T follicular helper cell (primary cell): ENCODE results near the gene BEST1.

Experiments
- DNase-seq: peaks from one replicate; pipeline ENCODE4 v3.0.0-alpha.2; 2020; ENCODE audit warnings: low read depth
- total RNA-seq, 2 experiments: gene quantifications; one replicate each; lab custom pipeline; 2026; lab: John Stamatoyannopoulos, UW

Gene BEST1
- total RNA-seq = 0.12 to 0.13 reads per million in 2 experiments

GRCh38 chr11:61950035-61950547, at the start of gene BEST1:
TSS of gene BEST1 (plus strand) at chr11:61950351. CDS start at chr11:61951807, 1,456 bp downstream.
- DNase-seq = no peak

DNA sequence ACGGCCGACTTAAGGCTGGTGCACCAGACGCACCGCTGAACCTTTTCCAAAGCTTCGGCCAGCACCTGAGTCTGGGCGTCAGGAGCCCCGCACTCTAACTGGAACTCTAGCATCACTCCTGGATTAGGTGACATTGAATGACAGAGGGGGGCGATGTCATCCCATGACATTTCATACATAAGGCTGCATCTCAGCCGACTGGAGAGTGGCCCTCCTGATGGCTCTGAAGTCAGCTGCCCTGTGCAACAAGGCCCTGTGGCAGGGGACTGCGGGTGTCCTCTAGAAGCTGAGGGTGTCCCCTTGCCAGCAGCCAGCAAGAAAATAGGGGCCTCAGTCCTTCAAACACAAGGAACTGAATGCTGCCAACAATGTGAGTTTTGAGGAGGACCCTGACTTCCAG, 48.8 kb upstream of the BEST1 start:
- no peak for DNase-seq

GRCh38 chr11:61902313-61902712, 47.8 kb upstream of the BEST1 start:
- DNase-seq = no peak

DNA sequence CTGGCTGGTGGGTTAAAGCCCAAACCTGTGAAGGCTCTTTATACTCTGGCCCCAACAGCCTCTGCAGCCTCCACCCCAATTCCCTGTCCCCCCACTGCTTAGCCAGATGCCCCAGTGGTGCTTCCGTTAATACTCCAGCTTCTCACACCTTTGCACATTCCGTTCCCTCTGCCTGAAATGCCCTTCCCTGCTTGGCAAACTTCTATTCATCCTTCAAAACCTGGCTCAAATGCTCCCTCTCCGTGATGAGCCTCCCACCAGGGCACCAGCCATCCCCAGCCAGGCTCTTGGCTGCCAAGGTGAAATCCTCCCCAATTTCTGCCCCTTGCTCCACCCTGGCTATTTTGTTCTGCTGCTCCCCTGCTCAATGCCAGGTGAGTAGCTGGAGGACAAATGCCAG, 46.3 kb upstream of the BEST1 start:
- DNase-seq = no peak

DNA sequence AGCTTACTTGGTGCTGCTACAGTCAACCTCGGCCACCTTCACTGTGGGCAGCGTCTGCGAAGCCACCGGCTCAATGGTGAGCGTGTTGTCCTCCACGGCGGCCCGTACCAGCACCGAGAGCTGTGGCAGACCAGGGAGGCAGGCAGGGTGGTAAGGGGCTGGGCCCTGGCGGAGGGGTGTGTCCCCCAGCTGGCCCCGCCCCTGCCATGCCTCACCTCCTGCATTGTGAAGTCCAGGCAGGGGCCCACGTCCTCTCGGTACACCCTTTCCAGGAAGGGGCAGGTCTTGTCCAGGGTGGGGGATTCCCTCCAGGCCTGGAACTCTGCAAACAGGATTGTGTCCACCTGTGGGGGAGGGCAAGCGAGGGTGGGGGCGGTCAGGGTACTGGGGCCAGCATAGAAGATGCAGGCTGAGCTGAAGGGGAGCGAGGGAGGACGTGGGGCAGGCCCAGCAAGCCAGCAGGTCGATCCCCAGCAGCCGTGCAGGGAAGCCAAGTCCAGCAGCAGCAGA, 45.6 kb upstream of the BEST1 start:
- DNase-seq = no peak

DNA sequence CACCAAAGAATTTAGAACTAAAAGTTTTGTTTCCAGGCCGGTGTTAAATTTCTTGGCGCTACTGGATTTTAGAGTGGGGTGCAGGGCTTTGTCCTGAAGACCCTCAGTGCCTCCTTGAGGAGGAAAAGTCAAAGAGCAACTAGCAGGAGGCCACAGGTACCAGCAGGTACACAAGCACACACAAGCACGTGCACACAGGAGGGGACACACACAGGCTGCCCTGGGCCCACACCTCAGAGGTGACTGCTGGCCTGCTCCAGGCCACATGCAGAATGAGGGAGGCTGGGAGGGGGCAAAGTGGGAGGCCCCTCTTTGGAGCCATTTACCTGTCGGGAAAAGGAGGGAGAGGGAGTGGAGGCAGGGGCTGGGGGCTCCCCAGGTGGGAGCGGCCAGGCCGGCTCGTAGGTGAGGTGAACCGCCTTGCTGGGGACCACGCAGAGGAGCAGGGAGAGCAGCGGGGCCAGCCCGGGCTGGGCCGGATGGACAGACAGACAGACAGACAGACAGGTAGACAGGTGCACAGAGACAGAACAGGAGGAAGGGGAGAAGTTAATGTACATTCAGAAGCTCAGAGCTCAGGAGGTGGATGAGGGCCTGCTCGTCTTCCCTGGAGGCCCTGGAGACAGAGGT, 45.0 kb upstream of the BEST1 start:
- DNase-seq = no peak

GRCh38 chr11:61905801-61906521, 44.2 kb upstream of the BEST1 start:
- no peak for DNase-seq

GRCh38 chr11:61906522-61906909, 43.6 kb upstream of the BEST1 start:
- no peak for DNase-seq

DNA sequence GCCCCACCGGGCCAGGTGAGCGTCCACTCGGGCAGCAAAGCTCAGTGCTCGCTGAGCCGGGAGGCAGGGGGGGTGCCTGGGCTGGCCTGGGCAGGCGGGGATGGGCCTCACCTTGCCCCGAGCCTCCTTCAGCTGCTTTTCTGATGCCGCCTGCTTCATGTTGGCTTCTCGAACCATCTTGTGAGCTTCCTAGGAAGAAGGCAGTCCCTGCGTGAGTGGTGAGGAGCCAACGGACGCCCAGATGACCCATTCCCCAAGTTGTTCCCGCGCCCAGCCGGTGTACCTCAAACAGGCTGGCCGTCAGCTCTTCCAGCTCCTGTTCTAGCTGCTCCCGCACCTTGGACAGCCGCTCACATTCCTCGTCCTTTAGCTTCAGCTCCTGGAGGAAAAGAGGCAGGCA, 42.9 kb upstream of the BEST1 start:
- no peak for DNase-seq

- DNase-seq = no peak
Measured at GRCh38 chr11:61907871-61908729, 42.1 kb upstream of the BEST1 start.

DNA sequence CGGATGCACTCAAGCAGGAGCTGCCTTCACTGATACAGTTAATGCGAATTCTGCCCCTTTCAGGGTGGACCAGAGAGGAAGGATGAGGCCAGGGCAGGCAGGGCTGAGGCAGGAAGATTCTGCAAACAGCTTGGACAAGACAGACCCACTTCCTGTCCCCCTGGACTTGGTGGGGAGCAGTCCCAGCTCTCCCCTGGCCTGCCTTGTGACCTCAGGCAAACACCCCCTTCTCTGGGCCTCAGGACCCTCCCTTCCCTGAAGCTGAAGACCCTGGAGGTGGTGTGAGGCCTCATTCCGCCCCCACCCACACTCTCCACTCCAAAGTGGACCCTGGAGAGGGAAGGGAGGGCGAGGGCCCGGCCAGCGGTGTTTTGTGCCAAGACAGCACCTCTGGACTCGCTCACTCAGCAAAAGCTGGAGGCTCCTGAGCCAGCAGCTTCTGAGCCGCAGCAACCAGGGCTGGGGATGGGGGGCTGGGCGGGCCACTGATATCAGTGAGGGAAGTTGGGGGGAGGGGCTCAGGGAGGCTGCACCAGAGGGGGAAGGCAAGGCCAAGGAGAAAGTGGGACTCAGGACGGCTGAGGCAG, 41.3 kb upstream of the BEST1 start:
- no peak for DNase-seq

DNA sequence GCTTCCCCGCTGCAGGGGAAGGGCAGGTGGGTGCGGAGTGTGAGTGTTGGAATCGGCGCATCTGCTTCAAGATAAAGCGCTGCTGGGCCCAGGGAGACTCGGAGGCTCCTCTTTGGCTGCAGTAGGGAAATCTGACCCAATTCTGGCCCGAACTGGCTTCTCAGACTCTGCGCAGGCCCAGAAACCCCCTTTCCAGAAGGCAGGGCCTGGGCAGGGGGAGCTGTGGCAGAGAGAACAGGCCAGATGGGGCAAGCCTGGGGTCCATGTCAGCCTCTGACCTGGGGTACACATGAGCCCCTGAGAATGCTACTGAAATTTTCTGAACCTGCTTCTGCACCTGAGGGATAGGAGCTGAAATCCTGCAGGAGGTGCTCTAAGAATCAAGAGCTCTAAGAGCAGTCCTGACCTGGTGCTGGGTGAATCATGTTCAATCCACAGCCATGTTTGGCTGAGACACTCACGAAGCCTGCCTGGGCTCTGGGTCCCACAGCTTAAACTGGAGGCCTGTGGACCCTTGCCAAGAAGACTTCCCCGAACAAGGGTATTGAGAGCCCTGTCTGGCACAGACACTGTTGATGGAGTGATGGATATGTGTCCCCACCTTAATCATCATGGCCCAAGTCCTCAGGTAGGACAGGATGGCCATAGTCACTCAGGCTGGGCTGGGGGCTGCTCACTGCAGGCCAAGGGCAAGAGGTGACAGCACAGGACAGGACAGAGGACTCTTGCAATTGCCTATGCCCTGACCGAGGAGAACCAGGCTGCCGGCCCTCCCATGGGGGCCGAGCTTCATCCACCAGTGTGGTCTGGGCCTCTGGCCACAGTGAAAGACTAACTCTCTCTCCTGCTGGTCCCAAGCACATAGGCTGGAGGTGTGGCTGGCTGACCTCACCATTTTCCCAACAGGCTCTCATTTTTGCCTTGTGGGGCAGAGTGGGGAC, 39.7 kb upstream of the BEST1 start:
- DNase-seq = no peak

DNA sequence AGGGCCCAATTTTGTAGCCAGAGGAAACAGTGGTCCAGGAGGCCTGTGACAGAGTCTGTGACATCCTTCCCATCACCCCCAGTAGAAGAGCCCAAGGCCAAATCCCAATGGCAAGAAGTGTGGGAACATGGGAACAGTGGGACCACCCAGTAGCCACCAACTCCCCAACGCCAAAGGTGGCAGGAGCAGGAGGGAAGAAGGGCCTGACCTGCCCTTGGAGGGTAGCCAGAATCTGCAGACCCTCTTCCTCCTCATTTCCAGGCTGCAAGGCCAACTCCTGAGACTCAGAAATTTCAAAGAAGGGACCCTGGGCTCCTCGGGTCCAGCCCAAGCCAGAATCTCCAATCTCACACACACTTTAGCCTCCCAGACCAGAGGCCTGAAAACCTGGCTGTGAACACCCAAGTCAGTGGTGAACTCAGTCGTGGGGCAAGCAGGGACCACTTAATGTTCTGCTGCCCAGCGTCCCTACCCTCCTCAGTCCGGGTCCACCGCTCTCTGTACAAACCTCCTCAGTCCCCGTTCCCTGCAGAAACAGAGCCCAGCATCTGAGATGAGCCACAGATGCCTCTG, 38.9 kb upstream of the BEST1 start:
- DNase-seq = no peak

DNA sequence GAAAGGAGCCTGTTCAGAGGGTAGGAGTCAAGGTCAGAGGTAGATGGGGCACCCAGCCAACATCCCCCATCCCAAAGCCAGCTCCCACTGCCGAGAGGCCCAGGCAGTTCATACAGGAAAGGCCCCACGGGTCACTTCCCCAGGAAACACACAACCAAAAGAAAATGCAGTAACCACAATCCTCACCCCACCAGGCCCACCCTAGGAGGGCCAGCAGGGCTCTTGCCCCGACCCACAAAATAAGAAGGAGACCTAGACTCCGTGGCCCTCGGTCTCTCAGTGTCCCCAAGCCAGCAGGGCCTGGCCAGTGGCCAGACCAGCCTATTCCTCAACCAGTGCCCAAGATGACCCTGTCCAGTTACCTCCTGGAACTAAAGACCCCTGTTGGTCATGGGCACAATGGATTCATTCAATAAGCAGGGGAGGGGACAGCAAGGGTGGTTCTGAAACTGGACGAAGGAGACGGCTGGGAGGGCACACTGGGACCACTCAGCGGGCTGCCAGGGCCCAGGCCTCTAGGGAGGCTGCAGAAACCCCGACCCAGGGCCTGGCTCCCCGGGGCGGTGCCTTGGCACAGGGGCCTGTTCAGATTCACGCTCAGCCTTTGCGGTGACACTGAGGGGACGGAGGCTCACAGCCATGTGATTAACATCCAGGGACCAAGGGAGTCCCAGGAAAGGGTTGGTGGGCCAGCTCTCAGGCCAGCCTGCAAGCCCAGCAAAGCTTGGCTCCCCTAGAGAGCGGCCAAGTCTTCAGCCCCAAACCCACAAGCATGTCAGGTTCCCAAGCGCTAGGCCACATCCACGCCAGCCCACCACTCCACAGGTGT, 38.2 kb upstream of the BEST1 start:
- no peak for DNase-seq

GRCh38 chr11:61912530-61912898, 37.6 kb upstream of the BEST1 start:
- no peak for DNase-seq

- DNase-seq = no peak
Measured at GRCh38 chr11:61912991-61913698, 37.0 kb upstream of the BEST1 start.

GRCh38 chr11:61913699-61914395, 36.3 kb upstream of the BEST1 start:
- DNase-seq = no peak

GRCh38 chr11:61914471-61915171, 35.5 kb upstream of the BEST1 start:
- no peak for DNase-seq
